Activated CD4-positive, alpha-beta T cell treated with anti-CD3 and anti-CD28 coated beads, Interleukin-10, Interleukin-2, amounts not matched to agents 100 ng/mL and 50 ng/mL, durations not matched to agents 16 hours and 8 hours (primary cell): ENCODE measurements around the gene ABCC1.
"Not testable (repeated sequence)": the region's sequence is repeated elsewhere in the genome, so short reads cannot be mapped to it uniquely, and the experiment has no call there.

ENCODE experiments used
- DNase-seq: peaks from one replicate; pipeline ENCODE4 v3.0.0-alpha.2; 2020

Gene ABCC1

DNA sequence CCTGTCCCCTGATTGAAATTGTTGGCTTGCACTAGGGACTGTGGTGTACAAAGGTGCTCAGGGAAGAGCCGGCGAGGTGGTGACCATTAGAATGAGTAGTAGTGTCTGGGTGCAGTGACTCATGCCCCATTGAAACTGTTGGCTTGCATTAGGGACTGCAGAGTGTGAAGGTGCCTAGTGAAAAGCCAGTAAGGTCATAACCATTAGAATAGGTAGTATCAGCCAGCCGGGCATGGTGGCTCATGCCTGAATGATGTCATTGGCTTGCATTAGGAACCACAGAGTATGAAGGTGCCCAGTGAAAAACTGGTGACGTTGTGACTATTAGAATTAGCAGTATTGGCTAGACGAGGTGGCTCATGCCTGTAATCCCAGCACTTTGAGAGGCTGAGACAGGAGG, 195.0 kb downstream of the ABCC1 start:
- DNase-seq: no peak

DNA sequence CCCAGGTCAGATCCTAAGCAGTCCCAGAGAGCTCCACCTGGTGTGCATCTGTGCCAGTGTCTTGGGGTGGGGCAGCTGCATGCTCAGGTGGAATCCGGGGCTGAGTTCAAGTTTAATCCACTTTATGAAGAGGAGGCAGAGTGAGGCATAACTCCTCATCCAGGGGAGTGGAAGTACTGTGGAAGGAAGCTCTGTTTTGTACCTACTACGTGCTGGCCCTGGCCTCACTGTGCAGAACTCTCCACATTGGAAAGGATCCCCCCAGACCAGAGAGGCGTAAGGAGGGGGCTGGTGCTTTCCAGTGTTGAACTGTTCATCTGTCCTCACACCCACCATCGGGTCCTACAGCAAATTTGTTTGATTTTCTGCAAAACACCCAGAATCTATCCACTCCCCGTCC, 195.9 kb downstream of the ABCC1 start:
- DNase-seq: no peak

DNA sequence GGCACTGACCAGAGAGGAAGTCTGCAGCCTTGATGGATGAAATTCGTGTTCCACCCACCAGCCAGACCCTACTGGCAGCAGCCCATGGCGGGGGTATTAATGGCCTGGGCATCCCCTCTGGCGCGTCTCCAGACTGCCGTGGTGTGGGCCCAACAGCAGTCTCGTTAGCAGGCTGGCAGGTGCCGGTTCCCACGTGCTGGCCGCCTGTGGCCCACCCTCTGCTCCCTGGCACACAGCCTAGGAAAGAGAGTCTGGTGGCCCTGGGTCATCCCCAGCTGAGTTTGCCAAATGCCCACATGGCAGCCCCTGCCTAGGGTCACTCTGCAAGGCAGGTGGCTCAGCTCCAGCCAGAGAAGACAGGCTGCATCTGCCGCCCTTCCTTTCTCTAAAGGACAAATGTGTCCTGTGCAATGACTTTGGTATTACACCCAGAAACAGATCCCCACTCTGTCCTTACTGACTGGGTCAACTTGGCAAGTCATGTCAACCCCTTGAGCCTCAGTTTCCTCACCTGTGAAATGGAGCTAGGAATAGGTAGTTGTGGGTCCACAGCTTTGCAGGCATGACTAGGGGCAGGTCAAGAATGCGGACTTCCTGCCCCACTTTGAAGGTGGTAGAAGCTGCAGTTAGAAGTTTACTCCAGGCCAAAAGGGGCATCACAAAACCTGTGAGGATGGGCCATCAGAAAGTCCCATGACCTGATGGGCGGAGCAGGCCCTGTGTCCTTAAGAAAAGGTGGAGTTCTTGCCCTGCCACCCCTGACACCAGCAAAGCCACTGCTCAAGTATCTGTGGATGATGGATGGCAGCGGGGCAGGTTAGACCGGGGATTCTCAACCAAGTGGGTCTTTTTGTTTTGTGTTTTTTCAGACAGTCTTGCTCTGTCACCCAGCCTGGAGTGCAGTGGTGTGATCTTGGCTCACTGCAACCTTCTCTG, 197.2 kb downstream of the ABCC1 start:
- DNase-seq: no peak

DNA sequence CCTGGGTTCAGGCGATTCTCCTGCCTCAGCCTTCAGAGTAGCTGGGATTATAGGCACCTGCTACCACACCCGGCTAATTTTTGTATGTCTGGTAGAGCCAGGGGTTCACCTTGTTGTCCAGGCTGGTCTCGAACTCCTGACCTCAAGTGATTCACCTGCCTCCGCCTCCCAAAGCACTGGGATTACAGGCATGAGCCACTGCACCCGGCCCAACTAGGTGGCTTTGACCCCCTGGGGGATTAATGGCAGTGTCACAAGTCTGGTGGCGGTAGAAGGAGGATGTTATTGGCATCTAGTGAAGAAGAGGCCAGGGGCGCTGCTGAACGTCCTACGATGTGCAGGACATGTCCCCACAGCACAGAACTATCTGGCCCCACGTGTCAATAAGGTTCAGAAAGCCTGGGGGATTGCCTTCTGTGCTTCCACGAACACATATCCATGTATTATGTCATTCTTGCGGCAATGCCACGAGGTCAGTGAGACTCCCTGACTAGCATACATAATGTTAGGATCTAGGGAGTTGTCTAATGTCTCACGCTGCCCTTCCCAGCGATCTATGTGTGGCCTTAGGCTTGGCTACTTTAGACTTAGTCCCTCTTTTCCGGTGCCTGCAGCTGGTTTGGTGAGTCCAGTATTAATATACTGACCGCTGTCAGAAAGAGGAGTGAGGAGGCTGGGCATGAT, 198.0 kb downstream of the ABCC1 start:
- DNase-seq: no peak

DNA sequence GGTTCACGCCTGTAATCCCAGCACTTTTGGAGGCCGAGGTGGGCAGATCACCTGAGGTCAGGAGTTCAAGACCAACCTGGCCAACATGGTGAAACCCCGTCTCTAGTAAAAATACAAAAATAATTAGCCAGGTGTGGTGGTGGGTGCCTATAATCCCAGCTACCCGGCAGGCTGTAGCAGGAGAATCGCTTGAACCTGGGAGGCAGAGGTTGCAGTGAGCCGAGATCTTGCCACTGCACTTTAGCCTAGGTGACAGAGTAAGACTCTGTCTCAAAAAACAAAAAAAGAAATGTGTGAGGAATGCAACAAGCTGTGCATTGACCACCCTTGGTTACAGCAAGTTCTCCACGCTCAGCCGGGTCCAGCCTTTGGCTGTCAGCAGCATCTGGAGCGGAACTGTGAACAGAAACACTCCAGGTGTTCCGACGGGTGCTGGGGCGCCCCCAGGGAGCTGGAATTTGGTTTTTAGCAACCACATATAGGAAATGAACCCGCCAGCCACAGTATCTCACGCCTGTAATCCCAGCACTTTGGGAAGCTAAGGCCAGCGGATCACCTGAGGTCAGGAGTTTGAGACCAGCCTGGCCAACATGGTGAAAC, 198.7 kb downstream of the ABCC1 start:
- not testable (repeated sequence) for DNase-seq

DNA sequence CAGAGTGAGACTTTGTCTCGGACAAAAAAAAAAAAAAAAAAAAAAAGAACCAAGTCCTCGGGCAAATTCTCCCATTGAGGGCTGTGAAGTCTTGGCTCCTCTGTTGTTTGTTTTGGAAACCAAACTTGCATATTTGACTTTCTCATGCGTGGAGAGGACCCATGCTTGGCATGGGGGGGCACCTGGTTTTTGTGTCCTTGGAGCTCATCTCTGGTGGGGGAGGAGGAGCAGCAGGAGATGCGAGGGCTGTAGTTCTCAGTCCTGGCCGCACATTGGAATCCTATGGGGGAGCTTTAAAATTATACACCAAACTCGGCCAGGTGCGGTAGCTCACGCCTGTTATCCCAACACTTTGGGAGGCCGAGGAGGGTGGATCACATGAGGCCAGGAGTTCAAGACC, 199.3 kb downstream of the ABCC1 start:
- no peak for DNase-seq

DNA sequence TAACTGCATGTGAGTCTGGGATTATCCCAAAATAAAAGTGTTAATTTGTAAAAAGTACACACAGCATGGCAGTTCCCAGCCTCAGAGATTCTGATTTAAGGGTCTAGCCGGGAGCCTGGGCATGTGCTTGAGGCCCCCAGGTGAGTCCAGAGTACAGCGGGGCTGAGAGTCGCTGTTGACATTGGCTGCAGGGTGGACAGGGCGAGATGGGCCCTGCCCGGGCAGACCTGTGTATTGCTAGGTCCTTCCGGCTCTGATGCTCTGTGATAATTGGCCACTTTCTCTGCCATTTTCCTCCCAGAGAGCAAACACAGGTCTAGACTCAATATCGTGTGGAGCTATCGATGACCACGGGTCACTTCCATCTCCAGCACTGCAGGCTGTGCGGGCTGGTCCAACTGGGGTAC, 200.3 kb downstream of the ABCC1 start:
- no peak for DNase-seq

DNA sequence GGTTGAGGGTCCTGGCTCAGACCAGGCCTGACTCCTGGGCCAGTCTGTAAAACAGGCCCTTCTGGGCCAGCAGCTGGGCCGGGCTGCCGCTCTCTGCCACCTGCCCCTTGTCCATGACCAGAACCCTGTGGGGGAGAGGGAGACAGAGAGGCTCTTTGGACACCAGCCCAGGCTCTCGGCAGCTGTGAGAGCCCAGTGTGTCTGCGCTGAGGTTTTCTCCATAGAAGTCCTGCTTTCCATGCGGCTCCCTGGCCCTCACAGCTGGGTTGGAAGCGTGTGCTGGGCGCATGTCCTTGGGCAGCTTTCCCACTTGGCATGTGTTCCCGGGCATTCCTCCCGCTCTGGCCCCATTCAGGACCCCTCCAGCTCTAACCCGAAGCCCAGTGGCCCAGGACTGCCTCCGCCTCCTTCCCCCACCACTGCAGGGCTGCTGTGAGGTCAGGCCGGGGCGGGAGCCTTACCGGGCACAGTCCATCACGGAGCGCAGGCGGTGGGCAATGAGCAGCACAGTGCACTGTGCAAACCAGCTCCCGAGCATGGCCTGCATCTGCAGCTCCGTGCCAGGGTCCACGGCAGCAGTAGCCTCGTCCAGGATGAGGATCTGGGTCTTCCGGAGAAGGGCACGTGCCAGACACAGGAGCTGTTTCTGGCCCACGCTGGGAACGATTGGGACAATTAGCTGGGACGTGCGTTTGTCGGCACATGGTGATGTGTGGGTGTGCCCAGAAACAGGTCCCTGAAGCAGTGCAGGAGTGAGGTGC, 200.9 kb downstream of the ABCC1 start:
- DNase-seq: no peak

DNA sequence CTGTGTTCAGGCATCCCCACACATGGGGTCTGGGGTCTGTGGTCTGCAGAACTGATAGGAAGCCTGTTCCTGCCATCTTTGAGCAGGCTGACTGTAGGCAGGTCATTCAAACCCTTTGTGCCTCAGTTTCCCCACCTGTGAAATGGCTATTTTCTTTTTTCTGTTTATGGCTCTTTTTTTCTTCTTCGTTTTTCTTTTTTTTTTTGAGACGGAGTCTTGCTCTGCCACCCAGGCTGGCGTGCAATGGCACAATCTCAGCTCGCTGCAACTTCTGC, 201.4 kb downstream of the ABCC1 start:
- DNase-seq: no peak

DNA sequence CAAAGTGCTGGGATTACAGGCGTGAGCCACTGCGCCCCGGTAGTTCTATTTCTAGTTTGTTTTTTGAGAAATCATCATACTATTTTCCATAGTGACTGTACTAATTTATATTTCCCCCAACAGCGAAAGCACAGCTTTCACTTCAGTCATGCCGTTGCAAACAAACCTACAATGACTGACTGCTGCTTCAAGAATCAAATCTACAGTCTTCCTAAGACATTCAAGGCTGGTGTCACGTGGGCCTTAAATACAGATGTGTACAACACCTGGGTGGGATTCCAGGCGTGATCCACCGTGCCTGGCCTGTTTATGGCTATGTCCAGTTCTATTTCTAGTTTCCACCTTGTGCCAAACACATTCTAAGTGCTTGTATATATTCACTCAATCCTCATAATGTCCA, 201.9 kb downstream of the ABCC1 start:
- no peak for DNase-seq

DNA sequence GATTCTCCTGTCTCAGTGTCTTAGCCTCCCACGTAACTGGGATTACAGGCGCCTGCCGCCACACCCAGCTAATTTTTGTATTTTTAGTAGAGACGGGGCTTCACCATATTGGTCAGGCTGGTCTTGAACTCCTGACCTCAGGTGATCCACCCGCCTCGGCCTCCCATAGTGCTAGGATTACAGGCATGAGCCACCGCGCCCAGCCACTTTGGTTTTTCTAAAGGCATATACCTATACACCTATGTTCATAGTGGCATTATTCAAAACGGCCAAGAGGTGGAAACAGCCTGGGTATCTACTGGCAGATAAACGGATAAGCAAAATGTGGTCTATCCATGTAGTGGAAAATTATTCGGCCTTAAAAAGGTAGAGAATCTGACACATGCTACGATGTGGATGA, 203.6 kb downstream of the ABCC1 start:
- DNase-seq: not testable (repeated sequence)

DNA sequence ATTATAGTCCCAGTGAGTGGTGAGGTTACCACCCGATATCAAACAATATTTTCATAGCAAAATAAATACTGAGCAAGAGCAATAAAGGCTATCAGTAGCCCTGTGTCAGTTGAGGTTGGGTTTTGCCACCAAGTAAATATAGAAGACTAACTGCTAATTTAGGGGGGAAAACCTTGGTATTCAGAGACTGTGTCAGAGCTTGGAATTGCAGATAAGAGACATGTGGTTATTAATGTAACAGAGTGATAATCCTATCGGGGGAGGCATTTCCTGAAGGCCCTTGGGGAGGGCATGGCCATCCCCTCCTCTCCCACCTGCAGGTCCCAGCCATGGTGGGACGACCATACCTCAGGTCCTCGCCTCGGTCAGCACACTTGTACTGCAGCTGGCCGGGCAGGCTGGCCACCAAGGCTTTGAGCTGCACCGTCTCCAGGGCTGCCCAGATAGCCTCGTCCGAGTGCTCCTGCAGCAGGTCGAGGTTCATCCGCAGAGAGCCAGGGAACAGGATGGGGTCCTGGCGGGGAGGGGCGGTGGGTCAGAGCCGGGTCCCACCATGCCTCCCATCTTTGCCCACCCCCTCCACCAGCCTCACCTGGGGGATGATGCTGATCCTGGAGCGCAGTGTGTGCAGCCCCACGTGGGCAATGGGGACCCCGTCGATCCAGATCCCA, 205.0 kb downstream of the ABCC1 start:
- no peak for DNase-seq

DNA sequence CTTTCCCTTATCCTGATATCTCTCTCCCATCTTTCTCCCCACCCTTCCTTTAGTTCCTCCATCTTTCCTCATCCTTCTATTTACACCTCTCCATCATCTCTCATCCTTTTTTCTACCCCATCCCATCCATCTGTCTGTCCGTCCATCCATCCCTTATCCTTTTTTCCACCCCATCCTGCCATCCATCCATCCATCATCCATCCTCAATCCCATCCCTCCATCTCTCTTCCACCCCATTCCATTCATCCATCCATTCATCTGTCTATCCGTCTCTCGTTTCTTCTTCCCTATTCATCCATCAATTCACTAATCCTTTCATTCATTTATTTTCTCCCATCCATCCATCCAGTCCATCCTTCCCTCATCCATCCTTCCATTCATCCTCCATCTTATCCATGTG, 205.8 kb downstream of the ABCC1 start:
- DNase-seq: no peak

DNA sequence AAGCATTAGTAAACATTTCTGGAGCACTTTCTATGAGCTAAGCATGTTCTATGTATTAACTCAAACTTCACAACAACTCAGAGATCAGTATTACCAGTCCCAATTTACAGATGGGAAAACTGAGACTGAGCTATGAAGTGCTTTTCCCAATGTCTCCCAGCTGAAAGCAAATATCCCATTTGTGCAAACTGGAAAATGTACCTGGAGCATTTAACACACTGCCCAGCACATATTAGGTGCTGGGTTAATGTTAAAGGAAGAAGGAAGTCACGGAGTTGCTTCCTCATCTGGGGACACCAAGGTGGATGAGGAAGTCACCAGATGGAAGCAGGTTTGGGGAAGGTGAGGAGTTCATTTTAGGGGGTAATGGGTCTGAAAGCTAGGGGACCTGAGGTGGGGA, 207.8 kb downstream of the ABCC1 start:
- no peak for DNase-seq

DNA sequence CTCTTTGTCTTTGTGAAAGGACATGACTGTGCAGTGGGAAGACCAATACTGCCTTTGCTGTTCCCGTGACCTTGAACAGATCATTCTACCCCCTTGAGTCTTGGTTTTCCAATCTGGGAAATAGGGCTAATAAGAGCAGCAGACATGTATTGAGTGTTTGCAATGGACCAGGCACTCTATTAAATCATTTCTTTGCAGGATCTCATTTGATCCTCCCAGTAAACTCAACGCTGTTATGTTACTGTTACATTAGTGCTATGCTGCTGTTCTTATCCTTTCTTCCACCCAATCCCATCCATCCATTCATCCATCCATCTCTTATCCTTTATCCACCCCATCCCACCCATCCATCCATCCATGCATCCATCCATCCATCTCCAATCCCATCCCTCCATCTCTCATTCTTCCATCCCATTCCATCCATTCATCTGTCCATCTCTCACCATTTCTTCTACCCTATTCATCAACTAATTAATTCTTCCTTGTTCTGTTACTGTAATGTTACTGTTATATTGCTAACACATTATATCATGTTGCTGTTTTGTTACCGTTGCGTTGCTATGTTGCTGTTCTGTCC, 208.8 kb downstream of the ABCC1 start:
- no peak for DNase-seq

DNA sequence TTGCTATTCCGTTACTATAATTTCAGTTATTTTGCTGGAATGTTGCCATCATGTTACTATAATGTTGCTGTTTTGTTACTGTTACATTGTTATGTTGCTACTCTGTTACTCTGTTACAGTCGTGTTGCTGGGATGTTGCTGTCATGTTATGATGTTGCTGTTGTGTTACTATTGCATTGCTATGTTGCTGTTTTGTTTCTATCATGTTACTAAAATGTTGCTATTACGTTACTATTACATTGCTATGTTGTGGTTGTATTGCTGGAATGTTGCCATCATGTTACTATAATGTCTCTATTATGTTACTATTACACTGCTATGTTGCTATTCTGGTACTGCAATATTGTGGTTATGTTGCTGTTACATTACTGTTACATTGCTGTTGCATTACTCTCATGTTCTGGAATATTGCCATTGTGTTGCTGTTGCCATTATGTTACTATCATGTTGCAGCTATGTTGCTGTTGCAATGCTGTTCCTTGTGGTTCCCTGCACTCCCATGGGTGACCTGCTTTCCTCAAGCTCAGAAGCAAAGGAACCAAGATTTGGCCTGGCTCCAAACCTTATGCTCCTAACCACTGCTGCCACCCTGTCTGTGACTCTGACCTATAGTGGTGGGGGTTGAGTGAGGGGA, 209.4 kb downstream of the ABCC1 start:
- no peak for DNase-seq

DNA sequence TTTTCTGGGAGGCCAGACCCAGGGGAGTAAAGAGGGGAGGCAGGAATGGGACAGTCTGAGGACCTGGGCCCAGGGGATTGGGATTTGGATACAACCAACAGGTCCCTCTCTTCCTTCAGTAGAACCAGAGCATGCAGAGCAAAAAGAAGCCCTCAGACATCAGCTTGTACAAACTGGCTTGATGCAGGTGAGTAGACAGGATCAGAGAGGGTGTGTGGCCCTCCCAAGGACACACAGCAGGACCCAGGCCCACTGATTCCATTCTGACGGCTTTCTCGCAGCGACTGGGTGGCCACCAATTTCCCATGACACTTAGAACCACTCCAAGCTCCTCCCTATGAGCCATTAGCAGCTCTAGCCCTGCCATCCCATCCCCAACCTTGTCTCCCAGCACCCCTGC, 210.2 kb downstream of the ABCC1 start:
- DNase-seq: no peak

DNA sequence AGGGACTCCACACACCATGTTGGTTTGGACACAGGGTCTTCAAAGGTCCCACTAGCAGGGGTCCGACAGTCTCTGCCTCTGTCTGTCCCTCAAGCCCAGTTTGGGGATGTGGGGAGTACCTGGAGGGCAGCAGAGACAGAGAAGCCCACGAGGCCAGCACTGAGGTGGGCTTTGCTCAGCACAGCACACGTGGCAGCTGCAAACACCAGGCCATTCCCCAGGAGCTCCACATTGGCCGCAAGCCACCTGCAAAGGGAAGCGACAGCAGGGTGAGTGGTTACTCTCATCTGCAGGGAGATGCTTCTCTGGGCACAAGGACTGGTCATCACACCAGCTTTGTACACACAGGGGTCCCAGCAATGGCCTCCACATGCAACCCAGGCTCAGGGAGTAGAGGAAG, 211.9 kb downstream of the ABCC1 start:
- no peak for DNase-seq

DNA sequence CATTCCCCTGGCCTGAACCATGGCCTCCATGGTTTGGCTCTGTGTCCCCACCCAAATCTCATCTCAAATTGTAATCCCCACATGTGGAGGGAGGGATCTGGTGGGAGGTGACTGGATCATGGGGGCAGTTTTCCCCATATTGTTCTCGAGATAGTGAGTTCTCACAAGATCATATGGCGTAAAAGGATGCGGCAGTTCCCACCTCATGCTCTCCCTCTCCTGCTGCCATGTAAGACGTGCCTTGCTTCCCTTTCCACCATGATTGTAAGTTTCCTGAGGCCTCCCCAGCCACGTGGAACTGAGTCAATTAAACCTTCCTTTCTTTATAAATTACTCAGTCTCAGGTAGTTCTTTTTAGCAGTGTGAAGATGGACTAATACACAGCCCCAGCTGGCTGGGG, 212.4 kb downstream of the ABCC1 start:
- DNase-seq: not testable (repeated sequence)

DNA sequence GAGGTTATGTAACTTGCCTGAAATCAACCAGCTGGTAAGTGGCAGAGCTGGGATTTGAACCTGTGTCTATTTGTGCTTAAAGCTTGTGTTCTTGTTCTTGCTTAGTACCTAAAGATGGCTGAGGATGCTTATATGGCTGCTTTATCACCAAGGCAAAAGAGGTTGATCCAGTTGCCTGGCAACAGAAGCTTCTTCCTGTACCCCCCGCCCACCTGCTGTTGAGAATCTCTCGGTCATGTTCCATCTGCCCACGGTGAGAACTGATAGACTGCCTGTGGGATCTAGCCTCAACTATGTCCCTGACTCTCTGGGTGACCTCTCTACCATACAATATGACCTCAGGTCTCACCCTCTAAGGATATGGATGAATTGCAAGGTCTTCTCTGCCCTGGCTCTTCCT, 213.2 kb downstream of the ABCC1 start:
- no peak for DNase-seq

DNA sequence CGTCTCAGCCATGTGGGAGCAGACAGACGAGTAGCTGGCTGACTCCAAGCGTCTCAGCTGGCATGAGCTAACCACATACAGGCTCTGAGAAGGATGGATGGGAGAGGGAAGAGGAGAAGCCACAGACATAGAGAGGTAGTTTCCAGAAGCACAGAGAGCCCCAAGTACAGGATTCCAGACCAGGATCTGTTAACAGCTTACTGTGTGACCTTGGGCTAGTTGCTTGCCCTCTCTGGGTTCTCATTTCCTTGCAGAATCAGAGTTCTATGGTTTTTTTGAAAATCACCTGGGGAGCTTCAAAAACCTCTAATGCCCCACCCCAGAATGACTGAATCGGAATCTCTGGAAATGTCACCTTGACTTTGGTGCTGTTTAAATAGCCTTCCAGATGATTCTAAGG, 213.7 kb downstream of the ABCC1 start:
- DNase-seq: no peak

DNA sequence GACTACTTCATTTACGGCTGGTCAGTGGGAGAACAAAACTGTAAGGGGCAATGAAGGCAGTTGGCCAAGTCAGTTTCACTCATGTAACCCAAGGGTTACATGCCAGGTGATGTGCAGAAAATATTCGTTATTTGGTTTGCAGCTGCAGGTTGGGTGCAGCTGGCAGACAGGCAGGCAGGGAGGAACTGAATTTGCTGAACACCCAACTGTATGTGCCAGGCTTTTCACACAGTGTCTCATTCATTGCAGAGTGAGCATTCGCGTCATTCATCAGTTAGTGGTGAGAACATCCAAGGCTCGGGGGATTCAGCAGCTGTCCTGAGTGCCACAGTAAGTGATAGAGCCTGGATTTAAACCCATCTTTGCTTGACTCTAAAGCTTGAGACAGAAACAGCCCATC, 214.2 kb downstream of the ABCC1 start:
- DNase-seq: no peak
